Rectal smooth muscle tissue (tissue), 1 donor: ENCODE measurements around the gene VIT.

Experiments
- H3K27ac ChIP-seq: one replicate; pipeline ENCODE4 v1.7.0; 2013; ENCODE audit warnings: low read depth, low read length, inconsistent platforms
- H3K27me3 ChIP-seq: one replicate; pipeline ENCODE4 v1.7.0; 2013; ENCODE audit warnings: low read length; ENCODE audit not compliant: control insufficient read depth, insufficient read depth
- H3K36me3 ChIP-seq: one replicate; pipeline ENCODE4 v1.7.0; 2013; ENCODE audit warnings: low read length; ENCODE audit not compliant: control insufficient read depth, insufficient read depth
- H3K4me1 ChIP-seq: one replicate; pipeline ENCODE4 v1.7.0; 2013; ENCODE audit warnings: low read length; ENCODE audit not compliant: control insufficient read depth, insufficient read depth
- H3K4me3 ChIP-seq: one replicate; pipeline ENCODE4 v1.7.0; 2013; ENCODE audit warnings: low read length
- H3K9ac ChIP-seq: one replicate; pipeline ENCODE4 v1.7.0; 2013; ENCODE audit warnings: low read length

Gene VIT

DNA sequence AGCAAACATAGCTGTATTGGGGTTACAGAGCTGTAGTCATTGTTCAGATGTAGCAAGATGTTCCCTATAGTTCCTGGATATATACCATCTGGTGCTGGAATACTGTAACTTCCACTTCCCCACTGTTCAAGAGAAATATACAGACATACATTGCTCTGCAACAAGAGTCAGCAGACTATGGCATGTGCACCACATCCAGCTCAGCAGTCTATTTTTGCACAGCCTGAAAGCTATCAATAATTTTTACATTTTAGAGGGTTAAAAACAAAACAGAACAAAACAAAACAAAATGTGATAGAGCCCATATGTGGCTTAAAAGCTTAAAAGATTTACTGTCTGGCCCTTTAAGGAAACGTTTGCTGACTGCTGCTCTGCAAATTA is 31.8 kb upstream of the VIT start:
- H3K27me3 ChIP-seq, result no peaks in the 10 kb centered on the region
- H3K27ac ChIP-seq, result no peak overlapping the region
- no peaks in the 10 kb centered on the region for H3K4me1 ChIP-seq
- no peaks in the 10 kb centered on the region for H3K36me3 ChIP-seq
- H3K4me3 ChIP-seq, result no peak overlapping the region
- no peak overlapping the region for H3K9ac ChIP-seq

DNA sequence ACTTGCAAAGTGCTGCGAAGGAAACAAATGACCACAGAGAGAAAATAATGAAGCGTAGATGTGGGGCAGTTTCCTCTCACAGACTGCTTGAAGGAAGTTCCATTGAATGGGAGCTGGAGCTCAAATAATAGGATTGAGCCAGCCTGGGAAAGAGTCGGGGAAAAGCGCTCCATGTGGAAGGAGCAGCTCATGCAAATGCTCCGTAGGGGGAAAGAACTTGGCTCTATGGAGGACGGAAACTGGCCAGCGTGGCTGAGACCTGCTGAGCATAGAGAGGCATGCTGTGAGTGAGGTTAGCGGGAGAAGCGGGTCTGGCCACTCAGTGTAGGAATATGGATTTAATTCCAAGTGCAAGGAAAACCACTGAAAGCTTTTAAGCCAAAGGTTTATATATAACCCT is 28.6 kb upstream of the VIT start:
- Histone ChIP-seq H3K36me3 (no peaks in the 10 kb centered on the region), H3K4me1 (no peaks in the 10 kb centered on the region), H3K27ac (no peak overlapping the region), H3K4me3 (no peak overlapping the region), H3K27me3 (no peaks in the 10 kb centered on the region), H3K9ac (no peak overlapping the region)

DNA sequence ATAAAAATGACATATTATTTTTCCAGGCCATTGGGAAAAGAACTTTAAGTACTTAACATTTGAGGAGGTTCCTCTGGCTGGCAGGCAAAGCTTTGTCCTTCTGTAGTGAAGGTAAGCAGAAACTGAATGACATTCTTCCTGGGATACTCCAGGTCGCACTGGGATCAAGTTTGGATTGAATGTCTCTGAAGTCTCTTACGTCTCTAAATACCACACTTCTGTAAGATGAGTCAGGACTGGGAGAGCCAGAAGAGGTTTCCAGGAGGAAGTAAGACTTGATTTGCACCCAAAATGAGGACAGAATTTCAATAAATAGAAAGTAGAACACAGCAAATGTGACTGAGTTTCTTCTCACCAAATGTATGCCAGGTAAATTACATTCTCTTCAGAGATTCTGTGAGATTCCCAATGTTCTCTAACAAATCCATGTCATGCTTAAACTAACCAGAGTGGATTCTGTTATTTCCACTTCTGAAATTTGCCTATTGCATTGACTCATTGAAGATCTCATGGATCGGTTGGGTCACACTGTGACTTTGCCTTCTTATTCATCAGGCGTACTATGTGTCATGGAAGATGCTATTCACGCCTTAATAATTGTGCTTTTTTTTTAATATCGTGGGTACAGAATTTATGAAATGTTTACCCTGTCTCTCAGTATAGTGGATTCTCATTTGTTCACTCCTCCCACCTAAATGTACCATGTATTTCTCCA is 25.5 kb upstream of the VIT start:
- no peak overlapping the region for H3K27ac ChIP-seq
- no peak overlapping the region for H3K9ac ChIP-seq

DNA sequence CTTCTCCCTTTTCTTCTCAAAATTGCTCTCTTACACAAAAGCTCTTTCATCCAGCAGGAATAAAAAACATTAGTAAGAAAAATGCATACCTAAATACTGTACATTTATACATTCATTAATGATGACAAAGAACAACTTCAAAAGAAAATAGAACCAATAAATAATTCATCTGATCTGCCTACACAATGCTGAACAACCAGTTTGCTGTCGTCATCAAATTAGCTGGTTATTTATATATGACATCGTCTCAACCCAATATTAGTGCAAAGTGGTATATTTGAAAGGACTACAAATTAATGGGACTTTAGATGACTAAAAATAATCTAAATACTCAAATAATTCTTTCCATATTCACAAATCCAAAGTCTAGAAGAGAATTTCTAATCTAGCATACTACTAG is 24.8 kb upstream of the VIT start:
- H3K36me3 ChIP-seq, result no peaks in the 10 kb centered on the region
- no peak overlapping the region for H3K4me3 ChIP-seq
- no peaks in the 10 kb centered on the region for H3K27me3 ChIP-seq
- no peak overlapping the region for H3K27ac ChIP-seq
- H3K4me1 ChIP-seq, result no peaks in the 10 kb centered on the region
- no peak overlapping the region for H3K9ac ChIP-seq

More for the DNA sequence above, 25.5 kb upstream of the VIT start:
- no peaks in the 10 kb centered on the region for H3K4me1 ChIP-seq
- H3K27me3 ChIP-seq, result no peaks in the 10 kb centered on the region
- H3K4me3 ChIP-seq, result no peak overlapping the region
- H3K36me3 ChIP-seq, result no peaks in the 10 kb centered on the region

DNA sequence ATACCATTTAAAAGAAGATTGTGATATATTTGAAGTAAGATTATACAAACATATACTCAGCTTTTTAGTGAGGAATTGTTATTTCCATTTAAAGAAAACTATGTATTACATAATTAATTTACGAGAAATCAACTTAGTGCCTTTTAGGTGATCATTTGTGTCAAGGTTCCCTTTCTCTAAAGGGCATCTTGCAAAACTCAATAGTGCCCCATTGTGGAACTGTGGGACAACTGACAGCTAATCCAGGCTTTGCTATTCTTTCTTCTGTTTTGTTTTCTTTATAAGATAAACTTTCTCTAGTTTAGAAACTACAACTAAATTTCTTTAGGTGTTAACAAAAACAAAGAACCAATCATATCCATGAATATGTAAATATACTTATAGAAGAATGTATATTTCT is 24.3 kb upstream of the VIT start:
- Histone ChIP-seq H3K27ac (no peak overlapping the region), H3K4me3 (no peak overlapping the region), H3K9ac (no peak overlapping the region)

DNA sequence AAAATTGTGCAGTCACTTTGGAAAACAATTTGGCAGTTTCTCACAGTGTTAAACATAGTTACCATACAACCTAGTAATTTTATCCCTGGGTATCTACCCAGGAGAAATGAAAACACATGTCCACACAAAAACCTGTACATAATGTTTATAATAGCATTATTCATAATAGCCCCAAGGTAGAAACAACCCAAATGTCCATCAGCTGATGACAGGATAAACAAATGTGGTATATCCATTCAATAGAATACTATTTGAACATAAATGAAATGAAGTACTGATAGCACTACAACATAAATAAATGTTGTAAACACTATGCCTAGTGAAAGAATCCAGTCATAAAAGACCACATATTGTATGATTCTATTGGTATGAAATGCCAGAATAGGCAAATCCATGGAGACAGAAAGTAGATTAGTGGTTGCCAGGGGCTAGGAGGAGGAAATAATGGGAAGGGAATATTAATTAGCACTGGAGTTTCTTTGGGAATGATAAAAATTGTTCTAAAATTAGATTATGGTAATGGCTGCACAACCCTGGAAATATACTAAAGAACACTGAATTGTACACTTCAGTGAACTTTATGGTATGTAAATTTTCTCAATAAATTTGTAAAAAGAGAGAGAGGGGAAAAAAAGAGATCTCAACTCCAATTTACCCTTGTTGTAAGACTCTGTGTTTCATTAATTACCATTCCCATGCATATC is 20.8 kb upstream of the VIT start:
- H3K9ac ChIP-seq, result no peak overlapping the region
- no peaks in the 10 kb centered on the region for H3K4me1 ChIP-seq

More for the DNA sequence above, 24.3 kb upstream of the VIT start:
- no peaks in the 10 kb centered on the region for H3K36me3 ChIP-seq
- no peaks in the 10 kb centered on the region for H3K27me3 ChIP-seq
- no peaks in the 10 kb centered on the region for H3K4me1 ChIP-seq

DNA sequence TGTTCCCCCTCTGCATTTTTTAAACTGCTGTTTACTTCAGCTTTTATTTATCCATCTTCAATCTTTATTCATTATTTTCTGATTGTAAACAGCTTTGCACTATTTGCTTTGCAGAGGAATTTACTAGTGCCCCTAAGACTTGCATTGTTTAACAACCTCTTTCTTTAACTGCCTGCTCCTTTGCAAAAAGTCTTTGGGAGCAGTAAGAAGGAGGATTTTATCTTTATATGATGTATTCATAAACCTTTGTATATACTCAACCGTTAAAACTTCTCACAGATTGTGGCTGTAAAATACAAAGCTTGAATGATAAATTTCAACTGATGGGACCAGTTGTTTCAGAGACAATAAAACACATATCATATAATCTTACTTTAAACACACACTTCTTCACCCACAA is 20.1 kb upstream of the VIT start:
- Histone ChIP-seq H3K36me3 (no peaks in the 10 kb centered on the region), H3K4me1 (no peaks in the 10 kb centered on the region), H3K27me3 (no peaks in the 10 kb centered on the region), H3K27ac (no peak overlapping the region), H3K9ac (no peak overlapping the region), H3K4me3 (no peak overlapping the region)

More for the DNA sequence above, 20.8 kb upstream of the VIT start:
- no peak overlapping the region for H3K27ac ChIP-seq
- H3K27me3 ChIP-seq, result no peaks in the 10 kb centered on the region
- H3K4me3 ChIP-seq, result no peak overlapping the region
- H3K36me3 ChIP-seq, result no peaks in the 10 kb centered on the region

DNA sequence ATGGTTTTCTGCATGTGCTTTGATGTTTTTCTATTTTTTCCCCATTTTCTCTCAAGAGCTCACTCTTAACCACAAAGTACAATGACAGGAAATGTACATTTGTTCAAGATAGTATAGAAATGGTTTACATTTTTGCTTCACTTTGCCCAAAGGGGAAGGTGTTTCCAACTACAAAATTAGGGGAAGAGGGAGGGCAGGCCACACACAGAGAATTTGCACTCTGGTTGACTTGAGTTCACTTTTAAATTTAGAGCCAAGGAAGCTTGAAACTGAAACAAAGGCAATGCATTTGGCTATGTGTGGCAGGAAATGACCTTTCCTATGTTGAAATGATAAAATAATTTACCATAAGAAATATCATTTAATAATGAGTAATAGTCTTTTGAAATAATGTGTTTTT is 19.1 kb upstream of the VIT start:
- Histone ChIP-seq H3K36me3 (no peaks in the 10 kb centered on the region), H3K9ac (no peak overlapping the region), H3K27ac (no peak overlapping the region), H3K27me3 (no peaks in the 10 kb centered on the region), H3K4me1 (no peaks in the 10 kb centered on the region), H3K4me3 (no peak overlapping the region)

DNA sequence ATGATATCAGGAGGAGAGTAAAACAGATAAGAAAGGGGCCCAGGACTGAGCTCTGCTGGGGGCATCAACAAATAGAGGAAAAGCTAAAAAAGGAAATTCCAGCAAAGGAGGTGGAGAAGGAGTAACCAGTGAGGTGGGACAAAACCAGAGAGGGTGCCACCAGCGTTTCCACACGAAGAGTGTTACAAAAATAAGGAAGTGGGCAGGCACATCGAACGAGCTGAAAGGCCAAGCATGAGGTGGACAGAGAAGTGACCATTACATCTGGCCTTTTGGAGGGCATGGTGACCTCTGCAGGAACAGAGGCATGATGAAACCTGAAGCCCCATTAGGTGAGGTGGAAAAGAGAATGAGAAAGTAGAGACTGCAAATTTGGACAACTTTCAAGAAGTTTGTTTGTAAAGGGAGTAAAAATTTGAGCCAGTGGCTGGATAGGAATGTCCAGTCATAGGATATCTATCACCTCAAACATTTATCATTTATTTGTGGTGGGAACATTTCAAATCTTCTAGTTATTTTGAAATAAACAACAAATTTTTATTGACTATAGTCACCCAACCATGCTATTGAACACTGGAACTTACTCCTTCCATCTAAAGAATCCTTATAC is 18.4 kb upstream of the VIT start:
- H3K27ac ChIP-seq, result no peak overlapping the region
- no peaks in the 10 kb centered on the region for H3K36me3 ChIP-seq
- H3K4me3 ChIP-seq, result no peak overlapping the region
- H3K9ac ChIP-seq, result no peak overlapping the region
- H3K27me3 ChIP-seq, result no peaks in the 10 kb centered on the region
- no peaks in the 10 kb centered on the region for H3K4me1 ChIP-seq

DNA sequence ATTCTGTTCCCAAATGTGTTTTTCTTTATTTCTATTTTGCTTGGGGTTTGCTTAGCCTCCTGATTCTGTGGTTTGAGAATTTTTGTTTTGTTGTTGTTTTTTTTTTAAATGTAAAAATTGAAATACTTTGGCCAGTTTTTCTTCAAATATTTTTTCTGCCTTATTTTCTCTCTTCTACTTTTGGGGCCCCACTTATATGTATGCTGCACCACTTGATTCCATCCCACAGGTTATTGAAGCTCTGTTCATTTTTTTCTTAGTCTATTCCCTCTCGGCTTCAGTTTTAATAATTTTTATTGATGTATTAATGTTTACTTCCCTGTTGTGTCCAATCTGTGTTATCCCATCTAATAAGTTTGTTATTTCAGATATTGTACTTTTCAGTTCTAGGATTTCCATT is 17.7 kb upstream of the VIT start:
- H3K36me3 ChIP-seq, result no peaks in the 10 kb centered on the region

DNA sequence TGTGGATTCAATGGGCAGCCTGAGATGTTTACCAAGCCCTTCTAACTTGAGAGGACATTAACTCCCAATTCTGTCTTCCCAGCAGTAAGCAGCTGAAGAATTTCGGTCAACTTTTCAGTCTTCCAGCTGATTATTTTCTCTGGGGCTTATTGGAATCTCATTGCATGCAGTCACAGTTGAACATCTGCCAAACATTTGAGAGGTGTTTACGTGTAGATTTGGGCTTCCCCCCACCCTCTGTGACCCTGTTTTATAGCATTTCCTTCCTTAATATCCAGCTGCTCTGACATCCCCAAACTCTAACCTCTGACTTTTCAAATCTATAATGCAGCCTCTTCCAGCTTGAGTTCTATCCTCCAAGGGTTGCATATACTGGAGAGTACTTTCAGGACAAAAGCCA is 16.5 kb upstream of the VIT start:
- Histone ChIP-seq H3K4me3 (no peak overlapping the region), H3K27ac (no peak overlapping the region), H3K4me1 (no peaks in the 10 kb centered on the region), H3K27me3 (no peaks in the 10 kb centered on the region), H3K9ac (no peak overlapping the region), H3K36me3 (no peaks in the 10 kb centered on the region)

More for the DNA sequence above, 17.7 kb upstream of the VIT start:
- Histone ChIP-seq H3K4me3 (no peak overlapping the region), H3K9ac (no peak overlapping the region), H3K27ac (no peak overlapping the region), H3K4me1 (no peaks in the 10 kb centered on the region), H3K27me3 (no peaks in the 10 kb centered on the region)

DNA sequence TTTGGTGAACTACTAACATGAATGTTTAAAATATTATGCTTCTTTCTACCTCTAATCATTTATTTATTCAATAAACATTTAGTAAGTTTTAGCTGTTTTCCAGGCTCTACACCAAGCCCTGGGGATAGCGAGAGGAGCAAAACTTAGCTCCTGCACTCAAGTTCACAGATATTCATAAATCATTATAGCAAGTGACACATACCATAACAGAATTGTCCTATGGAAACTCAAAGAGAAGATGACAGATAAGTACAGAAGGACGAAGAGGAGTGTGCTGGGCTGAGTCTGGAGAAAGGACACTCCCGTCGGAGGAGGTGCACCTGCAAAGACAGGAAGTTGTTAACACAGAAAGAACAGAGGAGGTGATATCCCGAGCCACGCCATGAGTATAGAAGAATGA is 13.9 kb upstream of the VIT start:
- no peaks in the 10 kb centered on the region for H3K36me3 ChIP-seq

DNA sequence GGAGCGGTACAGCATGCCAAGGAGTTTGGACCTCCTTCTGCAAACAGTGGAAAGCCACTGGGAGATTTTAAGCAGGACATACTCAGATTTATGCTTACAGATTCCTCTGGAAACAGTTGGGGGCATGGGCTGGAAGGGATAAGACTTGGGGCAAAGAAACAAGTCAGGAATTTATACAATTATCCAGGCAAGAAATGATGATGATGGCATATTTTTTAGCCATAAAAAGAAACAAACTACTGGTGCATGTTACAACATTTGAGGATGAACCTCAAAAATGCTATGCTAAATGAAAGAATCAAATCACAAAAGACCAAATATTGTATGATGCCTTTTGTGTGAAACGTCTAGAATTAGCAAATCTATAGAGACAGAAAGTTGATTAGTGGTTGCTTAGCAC is 13.5 kb upstream of the VIT start:
- no peaks in the 10 kb centered on the region for H3K27me3 ChIP-seq
- no peaks in the 10 kb centered on the region for H3K4me1 ChIP-seq
- no peak overlapping the region for H3K27ac ChIP-seq
- H3K9ac ChIP-seq, result no peak overlapping the region
- no peak overlapping the region for H3K4me3 ChIP-seq
- H3K36me3 ChIP-seq, result no peaks in the 10 kb centered on the region

More for the DNA sequence above, 13.9 kb upstream of the VIT start:
- Histone ChIP-seq H3K27me3 (no peaks in the 10 kb centered on the region), H3K27ac (no peak overlapping the region), H3K4me1 (no peaks in the 10 kb centered on the region), H3K4me3 (no peak overlapping the region), H3K9ac (no peak overlapping the region)
